GM19099 (cell line): ENCODE results near the gene ATXN7L1.

Source experiments
- POLR2A ChIP-seq: IDR thresholded peaks from 3 replicates; pipeline ENCODE4 v1.6.1; 2011; ENCODE audit warnings: low read depth; ENCODE audit not compliant: insufficient read length; ENCODE audit errors: extremely low read depth

Gene ATXN7L1

GRCh38 chr7:105648561-105649401 lies 227.6 kb downstream of the ATXN7L1 start:
- no peak for TF ChIP-seq POLR2A

- TF ChIP-seq POLR2A: no peak
Observed at GRCh38 chr7:105647591-105647990, 228.8 kb downstream of the ATXN7L1 start.

GRCh38 chr7:105644937-105645336 lies 231.5 kb downstream of the ATXN7L1 start:
- no peak for TF ChIP-seq POLR2A

GRCh38 chr7:105643851-105644250 lies 232.5 kb downstream of the ATXN7L1 start:
- no peak for TF ChIP-seq POLR2A

GRCh38 chr7:105643384-105643783 lies 233.0 kb downstream of the ATXN7L1 start:
- TF ChIP-seq POLR2A: no peak

- no peak for TF ChIP-seq POLR2A
Observed at GRCh38 chr7:105642264-105642663, 234.1 kb downstream of the ATXN7L1 start.

- no peak for TF ChIP-seq POLR2A
Observed at GRCh38 chr7:105640956-105641810, 235.2 kb downstream of the ATXN7L1 start.

- TF ChIP-seq POLR2A: no peak
Observed at GRCh38 chr7:105639667-105640493, 236.5 kb downstream of the ATXN7L1 start.

- no peak for TF ChIP-seq POLR2A
Observed at GRCh38 chr7:105638902-105639495, 237.4 kb downstream of the ATXN7L1 start.

GRCh38 chr7:105638334-105638733 lies 238.1 kb downstream of the ATXN7L1 start:
- TF ChIP-seq POLR2A: no peak

- no peak for TF ChIP-seq POLR2A
Observed at GRCh38 chr7:105637755-105638154, 238.6 kb downstream of the ATXN7L1 start.

- TF ChIP-seq POLR2A: no peak
Observed at GRCh38 chr7:105636982-105637381, 239.4 kb downstream of the ATXN7L1 start.

GRCh38 chr7:105635197-105635596 lies 241.2 kb downstream of the ATXN7L1 start:
- no peak for TF ChIP-seq POLR2A

GRCh38 chr7:105625986-105626385 lies 250.4 kb downstream of the ATXN7L1 start:
- no peak for TF ChIP-seq POLR2A
